ENCODE results near the gene PCLAF. TPM values are rescaled to one million over a fixed set of nuclear protein-coding genes. Genes with fewer than 3 reads are reported as not detected.
A peak's percentile ranks its signal among the peaks of the same experiment; 100 is the strongest.
"Not testable (repeated sequence)": the region's sequence is repeated elsewhere in the genome, so short reads cannot be mapped to it uniquely, and the experiment has no call there.

PCLAF gene
- total and polyA plus RNA-seq, 3 experiments from 2014 or later, result 84.4 to 90.3 TPM; not detected in 1

- peak overlapping the region in 1 of 8 donors; percentile 14 for H3K27ac Mint-ChIP-seq
- no peak overlapping the region for H3K27ac ChIP-seq (ENCODE audit: low read depth, low read length)
- peaks cover 15 to 81% (median 25%) of the 10 kb centered on the region in 3 donors for H3K36me3 Mint-ChIP-seq
- ChIA-PET CTCF (no interaction called here), POLR2A (no interaction called here)
- H3K4me3 ChIP-seq (ENCODE audit: low read length), result no peak overlapping the region
- no peaks in the 10 kb centered on the region for H3K4me1 Mint-ChIP-seq
- no peaks in the 10 kb centered on the region for H3K27me3 ChIP-seq (ENCODE audit: insufficient read depth, low read length, poor library complexity, severe bottlenecking)
- no peak overlapping the region for H3K4me3 Mint-ChIP-seq
- H3K36me3 ChIP-seq (ENCODE audit: insufficient read depth, low read length), result peaks cover 34% of the 10 kb centered on the region
- H3K9me3 ChIP-seq (ENCODE audit: low read length), result no peaks in the 10 kb centered on the region
- no peaks in the 10 kb centered on the region for H3K27me3 Mint-ChIP-seq
- DNase-seq, result no peak
- H3K9me3 Mint-ChIP-seq, result no peaks in the 10 kb centered on the region
- no peaks in the 10 kb centered on the region for H3K4me1 ChIP-seq (ENCODE audit: insufficient read depth, low read length)
Measured at GRCh38 chr15:64412216-64412615, 31.0 kb upstream of the PCLAF start.

- Histone ChIP-seq H3K4me3 (ENCODE audit: low read length) (no peak overlapping the region), H3K27ac (ENCODE audit: low read depth, low read length) (no peak overlapping the region), H3K27me3 (ENCODE audit: insufficient read depth, low read length, poor library complexity, severe bottlenecking) (no peaks in the 10 kb centered on the region), H3K4me1 (ENCODE audit: insufficient read depth, low read length) (no peaks in the 10 kb centered on the region), H3K9me3 (ENCODE audit: low read length) (no peaks in the 10 kb centered on the region), H3K36me3 (ENCODE audit: insufficient read depth, low read length) (peaks cover 19% of the 10 kb centered on the region)
- no peak for DNase-seq
- Mint-ChIP-seq H3K27me3 (peaks cover 0 to 1% of the 10 kb centered on the region in 2 donors), H3K9me3 (no peaks in the 10 kb centered on the region), H3K36me3 (peaks cover 0 to 71% (median 18%) of the 10 kb centered on the region in 3 donors), H3K4me1 (peaks cover 0 to 9% (median 0%) of the 10 kb centered on the region in 3 donors), H3K4me3 (no peak overlapping the region), H3K27ac (peak overlapping the region in 1 of 8 donors; percentile 41)
- ChIA-PET CTCF (no interaction called here), POLR2A (no interaction called here)
Measured at GRCh38 chr15:64400583-64400982, 19.3 kb upstream of the PCLAF start.

- Mint-ChIP-seq H3K36me3 (peaks cover 0 to 78% (median 27%) of the 10 kb centered on the region in 3 donors), H3K27me3 (peaks cover 0 to 1% of the 10 kb centered on the region in 2 donors), H3K4me3 (no peak overlapping the region), H3K4me1 (peaks cover 0 to 18% (median 2%) of the 10 kb centered on the region in 3 donors), H3K9me3 (no peaks in the 10 kb centered on the region), H3K27ac (no peak overlapping the region)
- no peaks in the 10 kb centered on the region for H3K9me3 ChIP-seq (ENCODE audit: low read length)
- H3K27me3 ChIP-seq (ENCODE audit: insufficient read depth, low read length, poor library complexity, severe bottlenecking), result no peaks in the 10 kb centered on the region
- ChIA-PET POLR2A (no interaction called here), CTCF (interaction anchor here (0.7 kb wide), 2 partner anchors 26 to 223 kb away, joined by 3 read pairs; no protein-coding TSS in a partner anchor)
- no peak overlapping the region for H3K4me3 ChIP-seq (ENCODE audit: low read length)
- no peak overlapping the region for H3K27ac ChIP-seq (ENCODE audit: low read depth, low read length)
- H3K4me1 ChIP-seq (ENCODE audit: insufficient read depth, low read length), result no peaks in the 10 kb centered on the region
- DNase-seq, result no peak
- H3K36me3 ChIP-seq (ENCODE audit: insufficient read depth, low read length), result peaks cover 20% of the 10 kb centered on the region
Measured at GRCh38 chr15:64398575-64398974, 17.3 kb upstream of the PCLAF start.

GRCh38 chr15:64396789-64397188, 15.5 kb upstream of the PCLAF start:
- peaks cover 0 to 79% (median 27%) of the 10 kb centered on the region in 3 donors for H3K36me3 Mint-ChIP-seq
- peaks cover 21% of the 10 kb centered on the region for H3K36me3 ChIP-seq (ENCODE audit: insufficient read depth, low read length)
- H3K27ac ChIP-seq (ENCODE audit: low read depth, low read length), result no peak overlapping the region
- H3K27me3 Mint-ChIP-seq, result peaks cover 0 to 1% of the 10 kb centered on the region in 2 donors
- H3K4me1 Mint-ChIP-seq, result peaks cover 2 to 19% (median 11%) of the 10 kb centered on the region in 3 donors
- no peaks in the 10 kb centered on the region for H3K27me3 ChIP-seq (ENCODE audit: insufficient read depth, low read length, poor library complexity, severe bottlenecking)
- peak overlapping the region in 1 of 8 donors; percentile 3 for H3K27ac Mint-ChIP-seq
- H3K4me3 ChIP-seq (ENCODE audit: low read length), result no peak overlapping the region
- ChIA-PET CTCF (interaction anchor here (0.8 kb wide), 1 partner anchor 9 kb away, joined by 3 read pairs; the partner anchor contains the start of gene TRIP4), POLR2A (no interaction called here)
- H3K4me3 Mint-ChIP-seq, result peak overlapping the region in 1 of 7 donors; percentile 20
- H3K9me3 ChIP-seq (ENCODE audit: low read length), result no peaks in the 10 kb centered on the region
- DNase-seq, result no peak
- H3K4me1 ChIP-seq (ENCODE audit: insufficient read depth, low read length), result no peaks in the 10 kb centered on the region
- H3K9me3 Mint-ChIP-seq, result no peaks in the 10 kb centered on the region

GRCh38 chr15:64392471-64392870, 11.2 kb upstream of the PCLAF start:
- H3K9me3 ChIP-seq (ENCODE audit: low read length); H3K27ac ChIP-seq (ENCODE audit: low read depth, low read length); H3K9me3 Mint-ChIP-seq; H3K27me3 Mint-ChIP-seq; CTCF ChIA-PET; POLR2A ChIA-PET; H3K27me3 ChIP-seq (ENCODE audit: insufficient read depth, low read length, poor library complexity, severe bottlenecking); H3K4me3 ChIP-seq (ENCODE audit: low read length); DNase-seq: not testable (repeated sequence)
- Mint-ChIP-seq H3K4me1 (peaks cover 16 to 36% (median 30%) of the 10 kb centered on the region in 3 donors), H3K4me3 (peak overlapping the region in 1 of 7 donors; percentile 61), H3K36me3 (peaks cover 0 to 53% (median 21%) of the 10 kb centered on the region in 3 donors), H3K27ac (peak overlapping the region in 2 of 8 donors; percentile 55 to 80)
- H3K4me1 ChIP-seq (ENCODE audit: insufficient read depth, low read length), result peaks cover 14% of the 10 kb centered on the region
- H3K36me3 ChIP-seq (ENCODE audit: insufficient read depth, low read length), result peaks cover 11% of the 10 kb centered on the region

GRCh38 chr15:64389036-64389435, 7.8 kb upstream of the PCLAF start:
- Histone ChIP-seq H3K27me3 (ENCODE audit: insufficient read depth, low read length, poor library complexity, severe bottlenecking) (no peaks in the 10 kb centered on the region), H3K27ac (ENCODE audit: low read depth, low read length) (no peak overlapping the region), H3K4me1 (ENCODE audit: insufficient read depth, low read length) (peaks cover 19% of the 10 kb centered on the region), H3K4me3 (ENCODE audit: low read length) (no peak overlapping the region), H3K36me3 (ENCODE audit: insufficient read depth, low read length) (peaks cover 4% of the 10 kb centered on the region), H3K9me3 (ENCODE audit: low read length) (no peaks in the 10 kb centered on the region)
- peaks cover 0 to 24% (median 5%) of the 10 kb centered on the region in 3 donors for H3K36me3 Mint-ChIP-seq
- peaks cover 18 to 32% (median 25%) of the 10 kb centered on the region in 3 donors for H3K4me1 Mint-ChIP-seq
- ChIA-PET POLR2A (no interaction called here), CTCF (no interaction called here)
- H3K27me3 Mint-ChIP-seq, result no peaks in the 10 kb centered on the region
- H3K9me3 Mint-ChIP-seq, result no peaks in the 10 kb centered on the region
- no peak for DNase-seq
- H3K27ac Mint-ChIP-seq, result peak overlapping the region in 7 of 8 donors; percentile 26 to 82 (median 45)
- peak overlapping the region; percentile 49 to 100 (median 82) for H3K4me3 Mint-ChIP-seq

GRCh38 chr15:64387562-64388168, 6.4 kb upstream of the PCLAF start, which contains the start of gene TRIP4:
TSS of gene TRIP4 (plus strand) at chr15:64387836. CDS start at chr15:64387864, 28 bp downstream.
- peaks cover 19% of the 10 kb centered on the region for H3K4me1 ChIP-seq (ENCODE audit: insufficient read depth, low read length)
- no peaks in the 10 kb centered on the region for H3K9me3 ChIP-seq (ENCODE audit: low read length)
- no peaks in the 10 kb centered on the region for H3K27me3 ChIP-seq (ENCODE audit: insufficient read depth, low read length, poor library complexity, severe bottlenecking)
- peak within 1 kb of the TSS; percentile 81 for H3K27ac ChIP-seq (ENCODE audit: low read depth, low read length)
- peak within 1 kb of the TSS; percentile 96 for H3K4me3 ChIP-seq (ENCODE audit: low read length)
- ChIA-PET CTCF (interaction anchor here (1.0 to 1.3 kb wide), 8 partner anchors 9 to 448 kb away, joined by 3 to 4 read pairs (median 3); partner anchors contain the start of genes PPIB and ZNF609), POLR2A (interaction anchor here (0.6 to 1.5 kb wide), 7 partner anchors 31 to 602 kb away, joined by 3 to 19 read pairs (median 3); partner anchors contain the start of genes CSNK1G1, PPIB and SPG21)
- Mint-ChIP-seq H3K4me1 (peaks cover 17 to 27% (median 20%) of the 10 kb centered on the region in 3 donors), H3K4me3 (peak within 1 kb of the TSS; percentile 94 to 100 (median 98)), H3K36me3 (peaks cover 0 to 18% (median 2%) of the 10 kb centered on the region in 3 donors), H3K9me3 (no peaks in the 10 kb centered on the region), H3K27me3 (no peaks in the 10 kb centered on the region), H3K27ac (peak within 1 kb of the TSS; percentile 73 to 98 (median 96))
- no peaks in the 10 kb centered on the region for H3K36me3 ChIP-seq (ENCODE audit: insufficient read depth, low read length)
- DNase-seq, result peak; percentile 93 to 97 (median 95)

GRCh38 chr15:64386291-64386690, 5.0 kb upstream of the PCLAF start:
- Mint-ChIP-seq H3K27me3 (no peaks in the 10 kb centered on the region), H3K36me3 (peaks cover 0 to 14% (median 2%) of the 10 kb centered on the region in 3 donors), H3K27ac (peak overlapping the region in 2 of 8 donors; percentile 23 to 77), H3K9me3 (no peaks in the 10 kb centered on the region), H3K4me3 (peak overlapping the region in 1 of 7 donors; percentile 41), H3K4me1 (peaks cover 22 to 29% (median 28%) of the 10 kb centered on the region in 3 donors)
- H3K4me1 ChIP-seq (ENCODE audit: insufficient read depth, low read length), result peaks cover 19% of the 10 kb centered on the region
- H3K9me3 ChIP-seq (ENCODE audit: low read length), result no peaks in the 10 kb centered on the region
- H3K27ac ChIP-seq (ENCODE audit: low read depth, low read length), result no peak overlapping the region
- ChIA-PET CTCF (no interaction called here), POLR2A (no interaction called here)
- H3K27me3 ChIP-seq (ENCODE audit: insufficient read depth, low read length, poor library complexity, severe bottlenecking), result no peaks in the 10 kb centered on the region
- no peak overlapping the region for H3K4me3 ChIP-seq (ENCODE audit: low read length)
- H3K36me3 ChIP-seq (ENCODE audit: insufficient read depth, low read length), result no peaks in the 10 kb centered on the region
- no peak for DNase-seq
